NCI-H2196 treated with DMSO at 0.1 percent for 48 hours (cell line): ENCODE results near the gene ZNF200.
"Not testable (repeated sequence)": the region's sequence is repeated elsewhere in the genome, so short reads cannot be mapped to it uniquely, and the experiment has no call there.

Experiments used
- DNase-seq: peaks from one replicate; lab custom pipeline; 2025; ENCODE audit not compliant: unreplicated experiment; lab: John Stamatoyannopoulos, UW

ZNF200 gene, protein sequence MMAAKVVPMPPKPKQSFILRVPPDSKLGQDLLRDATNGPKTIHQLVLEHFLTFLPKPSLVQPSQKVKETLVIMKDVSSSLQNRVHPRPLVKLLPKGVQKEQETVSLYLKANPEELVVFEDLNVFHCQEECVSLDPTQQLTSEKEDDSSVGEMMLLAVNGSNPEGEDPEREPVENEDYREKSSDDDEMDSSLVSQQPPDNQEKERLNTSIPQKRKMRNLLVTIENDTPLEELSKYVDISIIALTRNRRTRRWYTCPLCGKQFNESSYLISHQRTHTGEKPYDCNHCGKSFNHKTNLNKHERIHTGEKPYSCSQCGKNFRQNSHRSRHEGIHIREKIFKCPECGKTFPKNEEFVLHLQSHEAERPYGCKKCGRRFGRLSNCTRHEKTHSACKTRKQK

DNA sequence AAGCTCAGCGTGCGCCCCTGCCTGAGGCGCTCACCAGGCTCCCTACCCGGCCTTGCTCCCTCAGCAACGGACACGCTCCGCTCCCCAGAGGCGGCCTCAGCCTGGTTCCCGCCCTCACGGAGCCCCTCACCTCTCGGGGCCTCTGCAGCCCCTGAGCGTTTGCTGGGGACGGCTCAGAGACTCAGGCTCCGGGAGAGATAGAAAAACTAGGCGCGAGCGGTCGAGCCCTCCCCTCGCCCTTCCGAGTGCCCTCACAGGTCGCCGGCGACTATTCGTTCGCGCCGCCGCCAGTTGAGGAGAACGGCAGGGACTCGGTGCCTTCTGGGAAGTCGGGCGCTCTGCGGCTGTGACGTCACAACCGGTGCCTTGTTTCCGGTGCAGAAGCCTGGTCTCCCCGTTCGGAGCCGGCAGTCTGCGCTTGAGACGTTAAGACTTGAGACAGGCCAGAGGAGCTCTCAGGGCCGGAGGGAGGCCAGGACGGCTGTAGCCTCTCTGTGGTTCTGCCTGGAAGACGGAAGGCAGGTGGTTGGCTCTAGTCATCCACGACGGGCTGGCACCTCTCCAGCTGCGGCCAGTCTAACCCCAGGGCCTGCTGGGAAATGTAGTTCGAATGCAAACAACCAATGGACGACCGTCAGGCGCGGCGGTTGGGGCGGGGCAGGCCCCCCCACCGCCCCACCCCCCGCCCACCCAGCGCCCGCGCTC, at the start of gene ZNF200:
ZNF200 (minus strand) TSS at position 302 of the 705 bp plus-strand sequence. CDS start 1,403 bp downstream, outside the sequence.
- DNase-seq, result peak; percentile 86

DNA sequence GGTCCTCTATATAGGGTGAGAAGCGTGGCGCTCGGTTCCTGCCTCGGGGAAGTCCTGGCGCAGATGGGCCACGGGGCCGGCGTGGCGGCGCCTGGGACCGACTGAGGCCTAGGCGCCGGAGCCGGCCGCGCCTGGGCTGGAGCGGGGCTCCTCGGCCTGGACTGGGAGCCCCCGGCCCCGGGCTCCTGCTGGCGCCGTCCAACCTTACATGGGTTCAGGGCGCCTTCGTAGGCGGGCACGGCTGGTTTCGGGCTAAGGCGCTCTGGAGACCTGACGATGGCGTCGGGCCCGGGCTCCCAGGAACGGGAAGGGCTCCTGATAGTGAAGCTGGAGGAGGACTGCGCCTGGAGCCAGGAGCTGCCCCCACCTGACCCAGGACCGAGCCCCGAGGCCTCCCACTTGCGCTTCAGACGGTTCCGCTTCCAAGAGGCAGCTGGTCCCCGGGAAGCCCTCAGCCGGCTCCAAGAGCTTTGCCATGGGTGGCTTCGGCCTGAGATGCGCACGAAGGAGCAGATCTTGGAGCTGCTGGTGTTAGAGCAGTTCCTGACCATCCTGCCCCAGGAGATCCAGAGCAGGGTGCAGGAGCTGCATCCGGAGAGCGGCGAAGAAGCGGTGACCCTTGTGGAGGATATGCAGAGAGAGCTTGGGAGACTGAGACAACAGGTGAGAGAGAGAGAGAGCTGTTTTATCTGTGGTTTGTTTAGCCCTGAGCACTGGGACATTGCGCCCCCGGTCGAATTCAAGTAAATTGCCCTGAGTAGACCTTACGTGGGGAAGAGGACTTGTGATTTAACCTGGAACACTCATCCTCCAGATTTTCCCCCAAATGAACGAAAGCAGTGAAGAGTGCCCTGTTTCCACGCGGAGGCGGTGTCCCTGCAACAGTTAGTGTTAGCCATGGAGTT, 48.8 kb upstream of the ZNF200 start:
- DNase-seq, result no peak

DNA sequence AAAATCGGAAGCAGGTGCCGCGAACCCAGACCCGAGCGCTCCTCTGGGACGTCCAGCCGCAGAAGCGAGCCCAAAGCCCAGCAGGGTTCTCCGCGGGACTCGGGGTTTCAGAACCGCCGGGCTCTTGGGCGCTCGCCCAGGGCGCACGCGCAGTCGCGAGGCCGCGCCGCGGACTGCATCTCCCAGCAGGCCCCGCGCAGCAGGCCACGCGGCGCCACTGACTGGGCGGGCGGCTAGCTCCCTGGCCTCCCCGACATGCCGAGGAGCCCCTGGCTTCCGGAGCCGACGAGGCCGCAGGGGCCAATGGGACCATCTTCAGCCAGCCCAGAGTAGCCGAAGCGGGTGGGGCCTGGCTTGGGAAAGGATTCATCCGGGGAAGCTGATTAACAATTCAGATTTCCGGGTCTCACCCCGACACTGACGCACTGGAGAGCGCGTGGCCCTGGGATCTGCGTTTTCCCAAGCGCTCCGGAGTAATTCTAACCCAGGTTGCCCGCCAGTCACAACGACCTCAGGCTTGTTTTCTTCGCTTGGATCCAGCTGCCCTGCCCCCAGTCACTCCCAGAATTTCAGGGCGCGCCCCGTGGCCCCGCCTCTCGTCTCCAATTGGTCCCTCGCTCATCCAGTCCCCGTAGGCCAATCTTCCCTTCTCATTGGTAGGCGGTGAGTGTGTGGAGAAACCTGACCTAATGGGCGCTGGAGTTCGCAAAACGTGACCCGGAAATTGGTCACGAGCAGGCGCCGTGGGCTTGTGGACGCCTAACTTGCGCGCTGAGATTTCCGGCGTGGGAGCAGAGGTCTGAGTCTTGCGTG, 48.0 kb upstream of the ZNF200 start, which contains the start of gene ZNF263:
ZNF263 (plus strand) TSS at position 762 of the 813 bp plus-strand sequence. CDS start 328 bp downstream, outside the sequence.
- peak; percentile 96 for DNase-seq

DNA sequence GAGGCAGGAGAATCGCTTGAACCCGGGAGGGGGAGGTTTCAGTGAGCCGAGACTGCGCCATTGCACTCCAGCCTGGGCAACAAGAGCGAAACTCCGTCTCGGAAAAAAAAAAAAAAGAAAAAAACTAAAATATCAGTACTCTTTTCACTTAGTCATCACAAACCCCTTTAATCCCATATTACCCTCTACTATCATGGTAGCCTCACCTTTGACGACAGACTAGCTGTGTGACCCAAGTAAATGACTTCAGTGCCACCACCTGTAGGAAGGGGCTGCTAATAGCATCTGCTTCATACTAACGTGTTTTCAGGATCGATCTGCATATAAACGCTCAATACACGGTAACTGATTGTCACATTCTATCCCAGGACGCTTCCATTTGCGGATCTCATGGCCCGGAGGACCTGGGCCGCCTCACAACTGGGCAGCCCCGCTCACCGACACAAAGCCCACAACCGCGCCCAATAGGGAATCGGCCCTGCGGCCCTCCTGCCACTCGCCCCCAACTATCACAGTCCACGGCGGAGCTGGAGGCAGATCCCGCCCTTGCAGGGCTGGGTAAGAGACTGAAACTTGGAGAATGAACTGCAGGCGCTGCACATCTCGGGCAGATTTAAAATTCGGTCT, 47.3 kb upstream of the ZNF200 start:
- no peak for DNase-seq

DNA sequence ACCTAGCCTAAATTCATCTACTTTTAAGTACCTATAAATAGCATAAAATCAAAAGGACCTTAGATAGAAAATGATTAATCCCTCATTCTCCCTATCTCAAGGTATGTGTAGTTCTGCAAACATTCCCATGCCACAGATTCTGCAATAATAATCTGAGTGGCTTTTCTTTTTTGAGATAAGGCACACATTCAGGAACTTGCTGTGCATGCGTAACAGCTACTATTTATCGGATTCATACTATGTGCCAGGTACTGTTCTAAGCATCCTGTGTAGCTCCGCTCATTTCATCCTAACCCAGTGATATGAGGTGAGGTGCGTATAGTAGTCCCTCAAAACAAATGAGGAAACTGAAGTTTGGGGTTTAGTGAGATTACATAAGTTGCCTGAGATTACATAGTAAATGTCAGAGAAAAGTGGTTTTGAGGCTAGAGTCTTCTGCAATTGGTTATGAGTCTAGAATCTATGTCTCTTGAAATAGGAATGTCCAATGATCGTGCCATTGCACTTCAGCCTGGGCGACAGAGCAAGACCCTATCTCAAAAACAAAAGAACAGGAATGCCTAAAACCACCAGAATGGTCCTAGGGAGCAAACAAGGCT, 46.4 kb upstream of the ZNF200 start:
- no peak for DNase-seq

DNA sequence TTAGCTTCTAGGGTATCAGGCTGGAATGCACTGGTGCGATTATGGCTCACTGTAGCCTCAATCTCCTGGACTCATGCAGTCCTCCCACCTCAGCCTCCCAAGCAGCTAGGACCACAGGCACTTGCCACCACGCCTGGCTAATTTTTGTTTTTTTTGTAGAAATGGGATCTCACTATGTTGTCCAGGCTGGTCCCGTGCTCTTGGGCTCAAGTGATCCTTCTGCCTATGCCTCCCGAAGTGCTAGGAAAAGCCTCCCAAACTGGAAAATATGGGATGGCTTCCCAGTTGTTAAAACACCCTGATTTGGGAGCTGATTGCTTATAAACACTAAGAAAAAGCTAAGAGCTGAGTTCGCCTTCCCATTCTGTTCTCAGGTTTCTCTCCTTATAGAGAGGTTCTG, 41.7 kb upstream of the ZNF200 start:
- no peak for DNase-seq

DNA sequence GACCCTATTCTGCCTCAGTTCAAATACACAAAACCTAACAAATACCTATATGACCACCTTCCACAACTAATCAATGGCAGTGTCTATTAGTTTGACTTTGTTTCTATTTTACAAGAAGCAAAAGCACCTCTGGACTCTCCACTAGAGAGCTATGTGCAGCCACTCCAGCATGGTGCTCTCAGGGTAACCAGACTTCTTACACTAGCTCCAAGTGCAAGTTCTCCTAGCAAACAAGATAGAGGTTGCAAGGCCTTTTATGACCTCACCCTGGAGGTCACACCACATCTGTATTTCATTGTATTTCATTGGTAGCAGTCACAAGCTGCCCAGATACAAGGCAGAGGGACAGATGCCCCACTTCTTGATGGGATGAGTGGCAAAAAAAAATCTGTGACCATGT, 40.0 kb upstream of the ZNF200 start:
- no peak for DNase-seq

DNA sequence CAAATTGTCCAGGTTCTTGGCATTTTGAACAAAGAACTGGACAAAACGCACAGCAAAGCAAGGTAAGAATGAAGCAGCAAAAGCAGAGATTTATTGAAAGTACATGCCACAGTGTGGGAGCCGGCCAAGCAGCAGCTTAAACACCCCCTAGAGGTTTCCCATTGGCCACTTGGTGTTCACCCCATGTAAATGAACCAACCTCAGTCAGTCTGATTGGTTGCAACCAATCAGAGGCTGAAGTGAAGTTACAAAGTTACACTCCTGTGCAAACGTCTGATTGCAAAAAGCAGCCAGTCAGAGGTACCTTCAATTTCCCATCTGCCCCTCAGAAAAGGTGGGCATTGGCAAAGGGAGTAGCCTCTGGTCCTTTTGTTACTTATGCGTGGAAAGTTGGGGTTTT, 39.5 kb upstream of the ZNF200 start:
- DNase-seq, result no peak

DNA sequence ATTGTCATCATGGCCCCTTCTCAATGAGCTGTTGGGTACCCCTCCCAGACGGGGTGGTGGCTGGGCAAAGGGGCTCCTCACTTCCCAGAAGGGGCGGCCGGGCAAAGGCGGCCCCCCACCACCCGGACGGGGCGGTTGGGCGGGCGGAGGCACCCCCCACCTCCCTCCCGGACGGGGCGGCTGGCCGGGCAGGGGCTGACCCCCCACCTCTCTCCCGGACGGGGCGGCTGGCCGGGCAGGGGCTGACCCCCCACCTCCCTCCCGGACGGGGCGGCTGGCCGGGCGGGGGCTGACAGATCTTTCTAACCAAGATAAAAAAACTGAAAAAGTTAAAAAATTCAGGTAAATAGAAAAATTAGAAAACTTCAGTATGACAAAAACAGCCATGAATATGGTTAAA, 36.3 kb upstream of the ZNF200 start:
- not testable (repeated sequence) for DNase-seq

DNA sequence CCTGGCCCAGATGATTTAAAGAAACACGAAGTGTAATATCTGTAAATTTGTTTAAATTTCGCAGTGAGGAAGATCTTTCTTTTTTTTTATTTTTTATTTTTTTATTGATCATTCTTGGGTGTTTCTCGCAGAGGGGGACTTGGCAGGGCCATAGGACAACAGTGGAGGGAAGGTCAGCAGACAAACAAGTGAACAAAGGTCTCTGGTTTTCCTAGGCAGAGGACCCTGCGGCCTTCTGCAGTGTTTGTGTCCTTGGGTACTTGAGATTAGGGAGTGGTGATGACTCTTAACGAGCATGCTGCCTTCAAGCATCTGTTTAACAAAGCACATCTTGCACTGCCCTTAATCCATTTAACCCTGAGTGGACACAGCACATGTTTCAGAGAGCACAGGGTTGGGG, 35.8 kb upstream of the ZNF200 start:
- DNase-seq, result not testable (repeated sequence)

DNA sequence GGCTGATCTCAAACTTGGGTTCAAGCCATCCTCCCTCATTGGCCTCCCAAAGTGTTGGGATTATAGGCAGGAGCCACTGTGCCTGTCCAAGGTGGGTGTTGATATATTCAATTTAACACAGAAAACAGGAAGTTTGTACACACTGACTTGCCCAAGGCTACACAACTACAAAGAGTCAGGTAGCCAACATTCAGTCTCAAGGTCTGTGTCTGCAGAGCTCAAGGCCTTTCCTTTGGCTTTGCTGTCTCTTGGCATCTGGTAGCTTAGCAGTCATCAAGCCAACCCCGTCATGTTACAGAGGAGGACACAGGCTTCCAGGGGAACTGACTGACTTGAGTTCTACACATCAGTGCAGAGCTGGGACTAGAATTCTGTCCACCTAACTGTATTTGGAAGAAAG, 33.3 kb upstream of the ZNF200 start:
- no peak for DNase-seq

DNA sequence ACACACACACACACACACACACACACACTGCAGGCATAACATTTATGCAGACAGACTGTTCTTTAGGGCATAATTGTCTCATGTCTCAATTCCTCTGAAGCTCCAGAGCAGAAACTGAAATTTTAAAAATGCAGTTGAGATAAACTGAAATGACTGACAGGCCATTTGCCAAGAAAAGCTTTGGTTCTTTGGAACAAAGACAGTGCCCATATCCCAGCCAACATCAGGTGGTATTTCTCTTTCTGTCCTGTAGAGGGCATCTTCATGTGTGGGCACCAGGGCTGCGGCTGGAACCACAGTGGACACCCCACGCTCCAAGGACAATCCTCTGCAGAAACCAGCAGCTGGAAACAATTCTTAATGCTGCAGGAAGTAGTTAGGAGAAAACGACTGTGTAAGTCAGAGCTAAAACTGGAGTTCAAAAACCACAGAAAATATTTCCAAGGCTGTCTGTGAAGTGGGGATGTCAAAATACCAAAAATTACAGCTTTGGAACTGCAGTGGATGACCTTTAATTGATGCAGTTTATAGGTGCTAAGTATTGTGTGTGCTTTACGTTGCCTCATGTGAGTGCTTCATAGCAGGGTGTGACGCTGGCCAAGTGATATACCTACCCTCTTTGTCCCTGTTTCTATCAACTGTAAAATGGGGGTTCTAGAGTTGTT, 32.0 kb upstream of the ZNF200 start:
- DNase-seq, result peak; percentile 4

DNA sequence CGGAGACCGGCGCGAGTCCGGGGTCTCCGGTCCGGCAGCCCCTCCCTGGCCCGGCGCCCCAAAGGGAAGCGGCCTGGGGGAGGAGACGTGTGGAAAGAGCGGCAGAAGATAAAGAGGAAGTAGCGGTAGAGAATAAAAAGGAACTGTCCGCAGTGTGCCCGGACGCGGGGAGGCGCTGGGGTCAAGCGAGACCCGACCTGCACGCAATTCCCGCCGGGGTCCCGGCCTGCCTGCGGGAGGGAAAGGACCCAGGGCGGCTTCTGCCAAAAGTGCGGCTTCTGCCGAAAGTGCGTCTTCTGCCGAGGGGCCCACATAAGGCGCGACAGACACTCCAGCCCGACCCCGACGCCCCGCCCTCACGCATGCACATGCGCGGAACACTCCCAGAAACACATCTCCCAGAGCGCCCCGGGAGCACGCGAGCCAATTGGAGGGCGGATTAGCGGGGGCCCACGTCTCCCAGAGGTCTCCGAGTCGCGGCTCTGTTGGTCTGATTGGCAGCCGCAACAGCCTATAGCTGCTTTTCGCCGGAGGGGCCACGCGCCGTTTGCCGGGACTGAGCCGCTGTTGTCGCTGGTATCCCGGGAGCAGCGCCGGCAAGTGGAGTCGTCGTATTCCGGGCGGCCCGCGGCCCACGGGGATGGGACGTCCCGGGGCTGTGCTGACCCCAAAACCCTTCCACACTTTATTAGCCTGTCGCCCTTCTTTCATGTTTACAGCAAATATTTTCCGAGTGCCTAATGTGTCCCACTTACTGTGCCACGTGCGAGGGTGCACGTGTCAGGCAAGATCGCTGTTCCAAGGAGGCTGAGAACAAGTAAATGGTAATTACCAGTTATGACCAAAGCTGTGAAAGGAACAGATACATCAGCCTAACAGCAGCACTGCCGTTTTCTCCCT, 29.4 kb upstream of the ZNF200 start:
- peak; percentile 97 for DNase-seq

DNA sequence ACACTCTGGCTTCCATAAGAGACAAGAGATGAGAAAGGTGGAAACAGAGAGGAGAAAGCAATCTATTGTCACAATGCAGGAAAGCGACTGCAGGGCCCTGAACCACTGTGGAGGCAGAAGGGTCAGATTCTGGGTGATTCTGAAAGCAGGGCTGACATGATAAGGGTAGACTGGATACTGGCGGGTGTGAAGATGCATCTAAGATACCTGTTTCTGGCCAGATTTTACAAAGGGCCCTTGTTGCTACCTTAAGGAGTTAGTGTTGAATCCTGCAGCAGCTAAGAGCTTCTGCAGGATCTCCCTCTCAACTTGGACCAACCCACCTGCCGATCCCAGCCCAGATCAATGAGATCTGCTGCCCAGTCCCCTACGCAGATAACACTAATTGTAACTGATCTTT, 27.6 kb upstream of the ZNF200 start:
- no peak for DNase-seq

DNA sequence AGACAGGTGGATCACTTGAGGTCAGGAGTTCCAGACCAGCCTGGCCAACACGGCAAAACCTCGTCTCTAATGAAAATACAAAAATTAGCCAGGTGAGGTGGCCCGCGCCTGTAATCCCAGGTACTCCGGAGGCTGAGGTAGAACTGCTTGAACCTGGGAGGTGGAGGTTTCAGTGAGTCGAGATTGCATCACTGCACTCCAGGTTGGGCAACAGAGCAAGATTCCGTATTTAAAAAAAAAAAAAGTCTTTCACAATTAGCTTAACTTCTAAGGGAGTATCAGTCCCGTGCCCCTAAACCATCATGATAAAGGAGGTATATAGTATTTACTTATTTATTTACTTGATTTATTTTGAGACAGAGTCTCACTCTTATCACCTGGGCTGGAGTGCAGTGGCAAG, 24.9 kb upstream of the ZNF200 start:
- DNase-seq, result no peak

DNA sequence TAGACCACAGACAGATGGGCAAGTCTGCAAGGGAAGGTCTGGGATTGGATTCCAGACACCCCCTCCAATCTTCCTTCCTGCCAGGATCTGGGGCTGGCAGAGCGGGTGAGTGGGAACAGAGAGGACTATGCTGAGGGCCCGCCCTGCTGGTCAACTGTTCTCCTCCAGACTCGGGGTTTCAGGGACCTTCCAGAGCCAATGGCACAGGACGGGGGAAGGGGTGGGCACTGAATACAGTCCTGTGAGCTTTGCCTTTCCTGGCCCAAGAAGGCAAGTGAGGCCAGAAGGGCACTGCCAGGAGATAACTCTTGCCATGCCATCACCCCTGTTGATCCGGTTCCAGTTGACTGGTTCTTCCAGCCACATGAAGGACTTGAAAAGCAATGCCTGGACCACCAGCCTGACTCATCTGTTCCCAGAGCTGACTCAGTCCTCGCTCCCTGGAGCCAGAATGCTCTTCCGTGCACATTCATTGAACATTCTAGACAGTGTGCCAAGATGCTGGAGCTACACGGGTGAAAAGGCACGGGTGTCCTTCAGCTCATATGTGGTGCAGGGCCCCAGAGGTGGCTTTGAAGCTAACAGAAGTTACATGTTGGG, 22.0 kb upstream of the ZNF200 start:
- no peak for DNase-seq

DNA sequence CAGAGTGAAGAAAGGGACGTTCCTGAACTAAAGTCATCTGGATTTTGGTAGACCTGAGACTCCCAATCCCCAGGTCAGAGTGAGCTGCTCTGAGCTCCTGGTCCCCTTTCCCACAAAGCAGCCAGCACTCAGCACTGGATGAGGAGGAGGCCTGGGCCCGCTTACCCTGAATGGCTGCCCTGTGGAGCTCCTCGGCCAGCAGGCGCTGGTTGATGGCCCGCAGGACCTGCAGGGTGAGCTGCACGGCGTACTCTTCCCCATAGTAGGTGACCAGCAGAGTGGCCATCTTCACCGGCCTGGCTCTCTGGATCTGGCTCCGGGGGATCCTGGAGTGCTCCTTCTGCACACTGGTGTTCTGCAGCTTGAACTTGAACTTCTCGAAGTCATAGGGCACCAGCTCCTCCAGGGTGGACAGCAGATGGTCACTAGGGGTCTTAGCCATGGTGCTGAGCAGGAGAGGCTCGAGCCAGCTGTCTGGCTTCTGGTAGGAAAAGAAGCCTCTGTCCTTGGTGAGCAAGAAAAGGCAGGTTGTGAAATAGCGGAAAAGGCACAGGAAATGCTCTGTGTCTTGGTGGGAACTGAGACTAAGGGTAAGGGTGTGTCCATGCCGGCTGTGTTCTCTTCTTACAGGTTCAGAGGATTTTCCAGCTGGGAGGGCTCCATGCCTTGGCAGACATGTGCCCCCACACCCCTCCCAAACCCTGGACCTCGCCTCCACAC, 21.3 kb upstream of the ZNF200 start, which contains the start of gene MEFV:
MEFV (minus strand) TSS at position 488 of the 720 bp plus-strand sequence; CDS start at position 442, 46 bp downstream.
- DNase-seq, result no peak
